GM12891 (cell line): ENCODE data around the gene SPDYE1.
"Not testable (repeated sequence)": the region's sequence is repeated elsewhere in the genome, so short reads cannot be mapped to it uniquely, and the experiment has no call there.

Experiments used
- PAX5 ChIP-seq: IDR thresholded peaks from 2 replicates; pipeline ENCODE4 v1.6.1; 2011; ENCODE audit warnings: low read length, moderate library complexity, mild to moderate bottlenecking; ENCODE audit not compliant: insufficient read depth, severe bottlenecking
- POLR2A ChIP-seq: IDR thresholded peaks from 2 replicates; pipeline ENCODE4 v1.6.1; 2011; ENCODE audit warnings: low read depth, low read length, control low read depth
- POLR2AphosphoS5 ChIP-seq: IDR thresholded peaks from 2 replicates; pipeline ENCODE4 v1.6.1; 2011; ENCODE audit warnings: low read depth, low read length, control low read depth
- POU2F2 ChIP-seq: IDR thresholded peaks from 2 replicates; pipeline ENCODE4 v1.6.1; 2011; ENCODE audit warnings: low read depth, mild to moderate bottlenecking, control low read depth, low read length, moderate library complexity
- SPI1 ChIP-seq: IDR thresholded peaks from 2 replicates; pipeline ENCODE4 v1.6.1; 2011; ENCODE audit warnings: low read depth, low read length, control low read depth
- TAF1 ChIP-seq: IDR thresholded peaks from 2 replicates; pipeline ENCODE4 v1.6.1; 2011; ENCODE audit warnings: low read depth, low read length, control low read depth

DNA sequence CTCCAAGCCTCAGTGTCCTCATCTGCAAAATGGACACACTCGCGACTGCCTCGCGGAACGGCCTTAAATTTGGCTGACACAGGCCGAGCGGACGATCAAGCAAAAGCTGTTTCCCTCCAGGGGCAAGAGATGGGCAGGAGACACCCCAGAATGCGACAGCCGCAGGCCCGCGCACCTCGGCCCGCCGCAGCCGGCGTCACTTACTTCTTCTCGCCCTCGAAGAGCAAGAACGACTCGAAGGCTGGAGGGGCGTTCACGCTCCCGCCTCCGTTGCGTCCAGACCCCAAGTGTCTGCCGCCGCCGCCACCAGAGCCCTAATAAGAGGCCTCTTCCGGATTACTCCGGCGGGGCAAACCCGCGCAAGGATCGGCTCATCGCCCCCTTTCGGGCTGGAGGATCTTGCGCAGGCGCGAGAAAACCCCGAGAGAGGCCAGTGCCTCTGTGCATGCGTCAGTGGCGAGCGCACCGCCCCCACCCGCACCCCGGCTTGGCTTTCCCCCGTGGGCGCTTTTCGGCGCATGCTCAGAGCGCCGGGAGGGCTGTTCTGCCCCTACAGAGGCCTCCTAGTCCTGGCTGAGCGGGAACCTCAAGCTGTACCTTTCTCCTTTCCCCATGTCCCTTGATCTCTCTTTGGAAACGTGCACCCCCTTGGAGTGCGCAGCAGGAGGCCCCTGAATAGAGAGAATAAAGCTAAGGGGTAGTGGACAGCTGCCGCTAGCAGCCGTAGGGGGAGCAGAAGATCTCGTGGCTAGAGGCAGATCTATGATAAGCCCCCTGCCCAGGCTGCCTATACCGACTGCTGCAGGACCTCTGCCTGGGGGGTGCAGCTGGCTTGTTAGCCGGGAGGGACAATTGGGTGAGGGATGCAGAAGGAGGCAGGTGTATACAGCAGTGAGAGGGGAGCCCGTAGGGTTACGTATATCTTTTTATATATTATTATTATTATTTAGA is 21.4 kb downstream of the SPDYE1 start:
- TF ChIP-seq POLR2AphosphoS5, result peak; percentile 76
- TF ChIP-seq POLR2A, result peak; percentile 78
- TF ChIP-seq TAF1, result peak; percentile 87
- not testable (repeated sequence) for TF ChIP-seq SPI1, PAX5, POU2F2
